GM23338 (cell line): ENCODE measurements around the gene ERC1.

Experiments
- CREB1 ChIP-seq: fragments of 250-450 bp; sonication (Bioruptor Pico); IDR thresholded peaks from 2 replicates; pipeline ENCODE4 v1.5.0; 2020; ENCODE audit warnings: low read depth, mild to moderate bottlenecking, moderate library complexity
- ETS1 ChIP-seq: IDR thresholded peaks from 2 replicates; pipeline ENCODE4 v1.6.1; 2016; ENCODE audit warnings: antibody characterized with exemption
- EZH2 ChIP-seq: fragments of 200-600 bp; sonication (generic); IDR thresholded peaks from one replicate; pipeline ENCODE4 v1.8.0; 2017; ENCODE audit warnings: antibody characterized with exemption, mild to moderate bottlenecking, low read depth; ENCODE audit not compliant: unreplicated experiment
- EZH2phosphoT487 ChIP-seq: fragments of 200-600 bp; sonication (generic); IDR thresholded peaks from one replicate; pipeline ENCODE4 v1.8.1; 2018; ENCODE audit warnings: antibody characterized with exemption; ENCODE audit not compliant: unreplicated experiment
- POLR2AphosphoS5 ChIP-seq: IDR thresholded peaks from 2 replicates; pipeline ENCODE4 v1.6.1; 2016; ENCODE audit warnings: antibody characterized with exemption, low read depth
- REST ChIP-seq: IDR thresholded peaks from one replicate; pipeline ENCODE4 v1.6.1; 2018; ENCODE audit warnings: antibody characterized with exemption; ENCODE audit not compliant: unreplicated experiment
- TF ChIP-seq, protein P1 (sequence below), 2 experiments: fragments of 200-600 bp in 1 of 2; sonication (generic) in 1 of 2; conservative IDR thresholded peaks; 2 replicates each; pipeline versions ENCODE4 v1.5.1 to v1.6.1; 2016 to 2017; ENCODE audit warnings: antibody characterized with exemption in 2 of 2, low read depth in 2 of 2, mild to moderate bottlenecking in 2 of 2, moderate library complexity in 1 of 2

GRCh38 chr12:1044696-1045095 is 53.7 kb downstream of the ERC1 start:
- TF ChIP-seq, protein P1, sequence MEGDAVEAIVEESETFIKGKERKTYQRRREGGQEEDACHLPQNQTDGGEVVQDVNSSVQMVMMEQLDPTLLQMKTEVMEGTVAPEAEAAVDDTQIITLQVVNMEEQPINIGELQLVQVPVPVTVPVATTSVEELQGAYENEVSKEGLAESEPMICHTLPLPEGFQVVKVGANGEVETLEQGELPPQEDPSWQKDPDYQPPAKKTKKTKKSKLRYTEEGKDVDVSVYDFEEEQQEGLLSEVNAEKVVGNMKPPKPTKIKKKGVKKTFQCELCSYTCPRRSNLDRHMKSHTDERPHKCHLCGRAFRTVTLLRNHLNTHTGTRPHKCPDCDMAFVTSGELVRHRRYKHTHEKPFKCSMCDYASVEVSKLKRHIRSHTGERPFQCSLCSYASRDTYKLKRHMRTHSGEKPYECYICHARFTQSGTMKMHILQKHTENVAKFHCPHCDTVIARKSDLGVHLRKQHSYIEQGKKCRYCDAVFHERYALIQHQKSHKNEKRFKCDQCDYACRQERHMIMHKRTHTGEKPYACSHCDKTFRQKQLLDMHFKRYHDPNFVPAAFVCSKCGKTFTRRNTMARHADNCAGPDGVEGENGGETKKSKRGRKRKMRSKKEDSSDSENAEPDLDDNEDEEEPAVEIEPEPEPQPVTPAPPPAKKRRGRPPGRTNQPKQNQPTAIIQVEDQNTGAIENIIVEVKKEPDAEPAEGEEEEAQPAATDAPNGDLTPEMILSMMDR (conservative IDR thresholded peaks at IDR 0.05; ENCODE audit: low read depth in 2 of 2), result no peak
- no peak for TF ChIP-seq EZH2
- TF ChIP-seq REST, result no peak
- no peak for TF ChIP-seq ETS1
- TF ChIP-seq EZH2phosphoT487, result no peak
- no peak for TF ChIP-seq POLR2AphosphoS5
- no peak for TF ChIP-seq CREB1
